Stimulated activated CD4-positive, alpha-beta T cell treated with anti-CD3 and anti-CD28 coated beads, TNF-alpha, amount 100 ng/mL, for 4 hours (primary cell): ENCODE measurements around the gene FEM1B.
"Not testable (repeated sequence)": the region's sequence is repeated elsewhere in the genome, so short reads cannot be mapped to it uniquely, and the experiment has no call there.

ENCODE experiments used
- DNase-seq, 3 experiments: peaks; one replicate each; pipeline ENCODE4 v3.0.0-alpha.2; 2020; ENCODE audit warnings: low read depth in 3 of 3

FEM1B gene

GRCh38 chr15:68277603-68278344 is at the start of gene FEM1B:
FEM1B (plus strand) TSS chr15:68277745; CDS start chr15:68278418, 673 bp downstream.
- peak; percentile 77 to 78 (median 77) for DNase-seq

- DNase-seq, result no peak
Measured at GRCh38 chr15:68228143-68228970, 49.2 kb upstream of the FEM1B start.

GRCh38 chr15:68228971-68229385 is 48.6 kb upstream of the FEM1B start:
- no peak for DNase-seq

GRCh38 chr15:68229386-68230156 is 48.0 kb upstream of the FEM1B start, which contains the start of gene CLN6:
CLN6 (minus strand) TSS chr15:68229728; CDS start chr15:68229584, 144 bp downstream.
- DNase-seq, result peak; percentile 66 to 78 (median 73)

GRCh38 chr15:68230157-68231100 is 47.1 kb upstream of the FEM1B start:
- DNase-seq, result no peak

- DNase-seq, result no peak
Measured at GRCh38 chr15:68231102-68231818, 46.3 kb upstream of the FEM1B start.

GRCh38 chr15:68232449-68232848 is 45.1 kb upstream of the FEM1B start:
- DNase-seq, result no peak

- no peak for DNase-seq
Measured at GRCh38 chr15:68232937-68233336, 44.6 kb upstream of the FEM1B start.

GRCh38 chr15:68234060-68234459 is 43.5 kb upstream of the FEM1B start:
- no peak for DNase-seq

GRCh38 chr15:68234520-68234919 is 43.0 kb upstream of the FEM1B start:
- not testable (repeated sequence) for DNase-seq

GRCh38 chr15:68235022-68235421 is 42.5 kb upstream of the FEM1B start:
- no peak for DNase-seq

GRCh38 chr15:68239025-68239424 is 38.5 kb upstream of the FEM1B start:
- DNase-seq, result no peak

- DNase-seq, result no peak
Measured at GRCh38 chr15:68241088-68241935, 36.2 kb upstream of the FEM1B start.

- no peak for DNase-seq
Measured at GRCh38 chr15:68244235-68244634, 33.3 kb upstream of the FEM1B start.

- no peak for DNase-seq
Measured at GRCh38 chr15:68249058-68249713, 28.4 kb upstream of the FEM1B start.

GRCh38 chr15:68252925-68253534 is 24.5 kb upstream of the FEM1B start:
- DNase-seq, result no peak

- peak; percentile 22 to 41 (median 38) for DNase-seq
Measured at GRCh38 chr15:68256675-68257450, 20.7 kb upstream of the FEM1B start.
